Urinary bladder (tissue), 4 donors: ENCODE data around the gene CLDN3. TPM values are rescaled to one million over a fixed set of nuclear protein-coding genes. Genes with fewer than 3 reads are reported as not detected.
A peak's percentile ranks its signal among the peaks of the same experiment; 100 is the strongest.

Experiments used
- DNase-seq: peaks from one replicate; pipeline ENCODE4 v3.0.0-alpha.2; 2015; ENCODE audit errors: extremely low spot score
- H3K27ac ChIP-seq: one replicate; pipeline ENCODE4 v1.5.1; 2013; ENCODE audit warnings: low read depth, mild to moderate bottlenecking, moderate library complexity
- H3K36me3 ChIP-seq: one replicate; pipeline ENCODE4 v1.6.1; 2013; ENCODE audit warnings: mild to moderate bottlenecking, moderate library complexity; ENCODE audit not compliant: insufficient read depth
- H3K4me1 ChIP-seq: one replicate; pipeline ENCODE4 v1.6.1; 2013; ENCODE audit warnings: mild to moderate bottlenecking, moderate library complexity; ENCODE audit not compliant: insufficient read depth
- H3K4me3 ChIP-seq: one replicate; pipeline ENCODE4 v1.5.1; 2013; ENCODE audit warnings: low read depth, low read length
- WGBS: extraction: QIAGEN DNeasy Blood & Tissue Kit; methylation state at CpG from one replicate; pipeline ENCODE4 v1.1.7; 2013; 5-methylcytosine and 5-hydroxymethylcytosine counted together
- polyA plus RNA-seq: library from polyadenylated mRNA; stranded (reverse); fragments of 200-250 nt; gene quantifications from one replicate; pipeline ENCODE4 v1.2.3, GENCODE V29; 2013
- total RNA-seq: library from RNA; depleted of rRNA; stranded (reverse); fragments of >200 nt; gene quantifications from one replicate; pipeline ENCODE4 v1.2.3, GENCODE V29; 2014
- donor health status: healthy with polysubstance abuse.
- donor health status: healthy.

The CLDN3 gene
- total and polyA plus RNA-seq, 2 donors, result 0.21 to 1.6 TPM

DNA sequence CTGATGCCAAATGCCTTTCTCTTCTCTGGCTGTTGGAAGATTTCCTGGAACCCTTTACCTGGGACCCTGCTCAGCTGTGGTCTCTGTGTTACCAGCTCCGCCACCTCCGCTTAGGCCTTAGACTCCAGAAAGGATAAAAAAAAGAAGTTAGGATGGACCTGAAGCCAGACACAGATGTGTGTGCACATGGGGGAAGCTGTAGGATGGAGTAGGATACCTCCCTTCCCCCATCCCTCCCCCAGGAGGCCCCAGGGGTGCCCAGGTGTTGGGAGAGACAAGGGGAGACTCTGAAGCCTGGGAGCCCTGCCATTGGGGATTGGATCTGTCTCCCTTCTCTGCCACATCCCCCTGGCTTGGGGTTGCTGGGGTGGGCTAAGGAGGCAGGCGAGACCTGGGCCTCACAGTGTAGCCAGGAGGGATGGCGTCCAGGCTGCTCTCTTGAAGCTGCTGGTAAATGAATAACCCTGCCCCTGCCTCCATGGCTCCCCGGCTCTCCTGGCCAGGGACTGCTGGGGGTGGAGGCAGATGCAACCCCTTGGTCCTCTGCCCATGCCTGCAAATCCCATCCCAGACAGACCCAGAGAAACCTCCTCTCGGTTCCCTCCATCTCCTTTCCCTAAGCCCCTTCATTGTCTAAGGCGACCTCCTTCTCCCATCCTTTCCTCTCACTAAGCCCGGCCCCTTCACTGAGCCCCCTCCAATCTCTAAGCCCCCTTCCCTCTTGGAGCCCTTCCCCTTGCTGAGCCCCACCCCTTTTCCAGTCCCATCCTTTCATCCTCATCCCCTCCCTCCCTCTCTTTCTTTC, 8.0 kb downstream of the CLDN3 start:
- H3K4me1 ChIP-seq, result no peaks in the 10 kb centered on the region
- WGBS, result 50% methylated on average over 8 of the region's 8 CpGs
- no peaks in the 10 kb centered on the region for H3K36me3 ChIP-seq
- no peak overlapping the region for H3K4me3 ChIP-seq
- H3K27ac ChIP-seq, result no peak overlapping the region
- no peak for DNase-seq

DNA sequence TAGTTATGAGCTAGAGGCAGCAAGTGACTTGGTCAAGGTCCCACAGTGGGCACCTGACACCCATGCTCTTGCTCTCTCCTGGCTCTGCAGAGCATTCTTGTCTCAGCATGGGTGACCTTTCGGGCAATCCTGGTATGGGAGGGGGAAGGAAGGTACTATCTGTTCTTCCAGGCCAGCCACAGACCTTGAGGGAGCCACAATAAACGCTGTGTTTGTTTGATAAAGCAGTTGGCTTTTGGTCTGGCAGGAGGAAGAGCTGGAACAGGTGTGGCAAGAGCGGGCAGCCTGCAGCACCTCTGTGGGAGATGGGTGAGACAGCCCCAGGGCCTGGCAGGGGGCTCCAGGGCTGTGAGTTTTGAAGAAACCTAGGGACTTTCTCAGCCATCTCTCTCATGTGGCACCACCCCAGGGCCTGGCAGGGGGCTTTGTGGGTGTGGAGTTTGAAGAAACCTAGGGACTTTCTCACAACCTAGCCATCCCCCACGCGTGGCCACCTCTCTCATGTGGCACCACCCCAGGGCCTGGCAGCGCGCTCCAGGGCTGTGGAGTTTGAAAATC, 11.4 kb downstream of the CLDN3 start:
- Histone ChIP-seq H3K27ac (no peak overlapping the region), H3K36me3 (no peaks in the 10 kb centered on the region), H3K4me1 (no peaks in the 10 kb centered on the region), H3K4me3 (no peak overlapping the region)
- DNase-seq, result no peak
- 84% methylated on average over 7 of the region's 7 CpGs for WGBS

- no peaks in the 10 kb centered on the region for H3K36me3 ChIP-seq
- H3K4me3 ChIP-seq, result no peak overlapping the region
- 64% methylated on average over 16 of the region's 16 CpGs for WGBS
- H3K4me1 ChIP-seq, result no peaks in the 10 kb centered on the region
- H3K27ac ChIP-seq, result no peak overlapping the region
- DNase-seq, result no peak
Measured at GRCh38 chr7:73749931-73750776, 19.9 kb downstream of the CLDN3 start.

GRCh38 chr7:73746378-73746777, 23.7 kb downstream of the CLDN3 start:
- no peak for DNase-seq
- Histone ChIP-seq H3K27ac (no peak overlapping the region), H3K36me3 (no peaks in the 10 kb centered on the region), H3K4me3 (no peak overlapping the region), H3K4me1 (peaks cover 2% of the 10 kb centered on the region)
- WGBS, result 38% methylated on average over 4 of the region's 4 CpGs

GRCh38 chr7:73742753-73743641, 27.1 kb downstream of the CLDN3 start:
- Histone ChIP-seq H3K4me1 (peaks cover 2% of the 10 kb centered on the region), H3K27ac (peak overlapping the region; percentile 42), H3K4me3 (no peak overlapping the region), H3K36me3 (no peaks in the 10 kb centered on the region)
- WGBS, result 35% methylated on average over 35 of the region's 35 CpGs
- peak; percentile 66 for DNase-seq

DNA sequence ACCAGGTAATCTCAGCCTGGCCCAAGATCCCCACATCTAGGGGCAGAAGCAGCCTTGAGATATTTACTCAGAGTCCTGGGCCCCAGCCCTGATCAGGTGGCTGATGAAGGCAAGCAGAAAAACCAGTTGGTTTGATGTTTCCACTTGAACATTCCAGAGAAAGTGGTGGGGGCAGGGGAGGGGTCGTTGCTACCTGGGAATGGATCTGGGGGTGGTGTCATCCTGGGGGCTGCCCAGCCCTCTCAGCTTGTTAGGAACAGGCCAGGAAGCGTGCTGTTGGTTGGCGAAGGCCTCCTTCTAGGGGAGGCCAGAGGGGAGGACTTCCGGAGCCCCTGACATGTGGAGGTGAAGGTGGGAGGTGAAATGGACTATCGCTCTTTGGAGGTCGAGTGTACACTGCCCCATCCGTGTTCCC, 27.7 kb downstream of the CLDN3 start:
- no peak overlapping the region for H3K4me3 ChIP-seq
- H3K27ac ChIP-seq, result peak overlapping the region; percentile 42
- 58% methylated on average over 7 of the region's 7 CpGs for WGBS
- H3K36me3 ChIP-seq, result no peaks in the 10 kb centered on the region
- DNase-seq, result no peak
- peaks cover 2% of the 10 kb centered on the region for H3K4me1 ChIP-seq

DNA sequence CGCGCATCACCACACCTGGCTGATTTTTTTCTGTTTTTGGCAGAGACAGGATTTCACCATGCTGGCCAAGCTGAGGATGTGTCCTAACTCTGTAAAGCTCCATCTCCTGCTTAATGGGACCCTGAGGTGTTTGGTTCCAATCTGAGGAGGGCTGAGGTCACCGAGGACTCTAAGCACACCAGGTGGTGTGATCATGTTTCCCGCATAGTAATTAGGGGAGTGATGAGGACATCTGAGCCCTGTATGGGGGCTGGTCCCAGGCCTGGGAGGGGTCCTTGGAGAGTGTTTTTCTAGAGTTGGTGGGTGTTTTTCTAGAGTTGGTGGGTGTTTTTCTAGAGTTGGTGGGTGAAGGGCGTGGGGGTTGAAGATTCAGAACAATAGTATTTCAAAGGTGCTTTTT, 28.5 kb downstream of the CLDN3 start:
- no peak for DNase-seq
- peaks cover 2% of the 10 kb centered on the region for H3K4me1 ChIP-seq
- H3K4me3 ChIP-seq, result no peak overlapping the region
- H3K36me3 ChIP-seq, result no peaks in the 10 kb centered on the region
- WGBS, result 84% methylated on average over 5 of the region's 5 CpGs
- no peak overlapping the region for H3K27ac ChIP-seq

- peaks cover 2% of the 10 kb centered on the region for H3K4me1 ChIP-seq
- 69% methylated on average over 5 of the region's 5 CpGs for WGBS
- H3K4me3 ChIP-seq, result no peak overlapping the region
- DNase-seq, result no peak
- H3K36me3 ChIP-seq, result no peaks in the 10 kb centered on the region
- H3K27ac ChIP-seq, result no peak overlapping the region
Measured at GRCh38 chr7:73740771-73741170, 29.3 kb downstream of the CLDN3 start.

GRCh38 chr7:73740212-73740611, 29.9 kb downstream of the CLDN3 start:
- Histone ChIP-seq H3K36me3 (no peaks in the 10 kb centered on the region), H3K27ac (no peak overlapping the region)
- 89% methylated on average over 7 of the region's 7 CpGs for WGBS

GRCh38 chr7:73739387-73739767, 30.7 kb downstream of the CLDN3 start:
- WGBS, result 52% methylated on average over 13 of the region's 13 CpGs
- peak overlapping the region; percentile 90 for H3K27ac ChIP-seq
- peak overlapping the region; percentile 62 for H3K4me3 ChIP-seq
- no peaks in the 10 kb centered on the region for H3K36me3 ChIP-seq
- H3K4me1 ChIP-seq, result peaks cover 2% of the 10 kb centered on the region
- DNase-seq, result no peak

More at GRCh38 chr7:73740212-73740611, 29.9 kb downstream of the CLDN3 start:
- H3K4me1 ChIP-seq, result peaks cover 2% of the 10 kb centered on the region
- DNase-seq, result no peak
- no peak overlapping the region for H3K4me3 ChIP-seq

- Histone ChIP-seq H3K4me3 (peak within 1 kb of the TSS; percentile 63), H3K36me3 (no peaks in the 10 kb centered on the region)
- under 1% methylated on average over 84 of the region's 84 CpGs for WGBS
Measured at GRCh38 chr7:73738612-73739386, 31.3 kb downstream of the CLDN3 start, which contains the start of gene ABHD11. Gene ABHD11, minus strand, starts transcription at chr7:73738802. Its CDS starts 32 bp downstream, at chr7:73738770.

GRCh38 chr7:73738220-73738611, 31.9 kb downstream of the CLDN3 start:
- WGBS, result under 1% methylated on average over 24 of the region's 24 CpGs
- DNase-seq, result no peak
- Histone ChIP-seq H3K4me3 (peak overlapping the region; percentile 63), H3K27ac (peak overlapping the region; percentile 44), H3K4me1 (peaks cover 2% of the 10 kb centered on the region), H3K36me3 (no peaks in the 10 kb centered on the region)

More at GRCh38 chr7:73738612-73739386, 31.3 kb downstream of the CLDN3 start, which contains the start of gene ABHD11:
- Histone ChIP-seq H3K27ac (peak within 1 kb of the TSS; percentile 90), H3K4me1 (peaks cover 2% of the 10 kb centered on the region)
- DNase-seq, result peak; percentile 92
